ENCODE results near the gene MRGPRG.
"Not testable (repeated sequence)": the region's sequence is repeated elsewhere in the genome, so short reads cannot be mapped to it uniquely, and the experiment has no call there.

MRGPRG gene

GRCh38 chr11:3174387-3174786 lies 44.2 kb downstream of the MRGPRG start:
- DNase-seq (ENCODE audit: low spot score), result no peak

- DNase-seq (ENCODE audit: low spot score), result no peak
Measured at GRCh38 chr11:3173795-3174194, 44.8 kb downstream of the MRGPRG start.

DNA sequence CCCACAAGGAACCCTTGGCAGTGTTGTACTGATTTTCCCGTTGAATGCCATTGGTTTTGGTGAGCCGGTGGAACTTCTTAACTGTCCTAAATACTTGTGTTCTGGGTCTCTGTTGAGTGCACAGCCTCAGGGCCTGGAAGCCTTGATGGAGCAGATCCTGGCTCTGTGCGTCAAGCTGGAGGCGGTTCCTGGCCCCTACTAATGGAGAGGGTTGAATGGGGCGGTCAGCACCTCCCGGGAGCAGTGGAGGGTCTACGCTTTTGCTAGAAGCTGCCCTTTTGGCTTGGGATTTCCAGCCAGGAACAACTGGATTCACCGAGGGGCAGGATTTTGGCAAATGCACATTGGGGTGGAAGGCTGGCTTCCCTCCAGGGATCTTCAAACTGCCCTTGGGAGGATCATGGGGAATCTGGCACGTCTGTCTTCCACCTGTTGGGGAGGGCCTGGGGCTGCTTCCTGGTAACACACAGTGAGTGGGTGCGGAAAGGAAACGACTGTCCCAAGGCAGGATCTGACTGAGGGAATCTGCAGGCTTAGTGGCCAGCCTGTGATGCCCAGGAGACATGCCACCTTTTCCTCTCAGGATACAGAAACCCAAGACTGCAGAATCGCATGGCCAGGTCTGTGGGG lies 46.6 kb downstream of the MRGPRG start:
- no peak for DNase-seq (ENCODE audit: low spot score)

DNA sequence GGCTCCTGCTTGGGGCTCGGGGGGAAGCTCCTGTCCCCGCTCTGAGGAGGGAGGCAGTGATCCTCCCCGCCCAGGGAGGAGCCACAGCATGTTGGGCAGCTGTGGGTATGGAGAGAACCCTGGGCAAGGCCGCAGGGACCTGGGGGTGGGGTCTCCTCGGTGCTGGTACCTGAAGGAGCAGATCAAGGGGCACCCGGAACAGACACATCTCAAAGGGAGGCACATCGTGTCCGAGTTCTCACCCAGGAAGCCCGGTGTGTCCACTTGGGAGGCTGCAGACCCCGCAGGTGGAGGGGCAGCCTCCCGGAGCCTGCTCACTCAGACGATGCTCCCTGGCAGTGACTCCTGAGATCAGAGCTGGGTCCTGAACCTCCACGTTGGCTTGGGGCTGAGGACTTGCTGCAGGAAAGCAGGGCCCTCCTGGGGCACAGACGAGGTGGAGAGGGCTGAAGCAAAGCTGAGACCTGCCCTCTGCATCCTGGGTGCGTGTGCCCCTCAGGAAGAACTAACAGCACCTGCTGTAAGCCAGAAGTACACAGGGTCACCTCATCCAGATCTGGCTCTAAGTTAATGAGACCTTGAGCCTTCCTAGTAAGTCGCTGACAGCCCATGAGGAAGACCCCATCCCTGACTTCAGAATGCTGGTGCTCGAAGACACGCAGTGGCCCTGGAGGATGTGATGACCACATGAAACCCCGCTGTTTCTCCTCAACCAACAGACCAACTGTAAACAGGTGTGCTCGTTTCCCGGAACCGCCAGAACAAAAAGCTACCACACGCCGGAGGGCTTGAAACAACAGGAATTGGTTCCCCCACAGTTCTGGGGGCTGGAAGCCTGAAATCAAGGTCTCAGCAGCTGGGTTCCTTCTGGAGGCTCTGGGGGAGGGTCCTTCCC lies 47.6 kb downstream of the MRGPRG start:
- DNase-seq (ENCODE audit: low spot score), result no peak

DNA sequence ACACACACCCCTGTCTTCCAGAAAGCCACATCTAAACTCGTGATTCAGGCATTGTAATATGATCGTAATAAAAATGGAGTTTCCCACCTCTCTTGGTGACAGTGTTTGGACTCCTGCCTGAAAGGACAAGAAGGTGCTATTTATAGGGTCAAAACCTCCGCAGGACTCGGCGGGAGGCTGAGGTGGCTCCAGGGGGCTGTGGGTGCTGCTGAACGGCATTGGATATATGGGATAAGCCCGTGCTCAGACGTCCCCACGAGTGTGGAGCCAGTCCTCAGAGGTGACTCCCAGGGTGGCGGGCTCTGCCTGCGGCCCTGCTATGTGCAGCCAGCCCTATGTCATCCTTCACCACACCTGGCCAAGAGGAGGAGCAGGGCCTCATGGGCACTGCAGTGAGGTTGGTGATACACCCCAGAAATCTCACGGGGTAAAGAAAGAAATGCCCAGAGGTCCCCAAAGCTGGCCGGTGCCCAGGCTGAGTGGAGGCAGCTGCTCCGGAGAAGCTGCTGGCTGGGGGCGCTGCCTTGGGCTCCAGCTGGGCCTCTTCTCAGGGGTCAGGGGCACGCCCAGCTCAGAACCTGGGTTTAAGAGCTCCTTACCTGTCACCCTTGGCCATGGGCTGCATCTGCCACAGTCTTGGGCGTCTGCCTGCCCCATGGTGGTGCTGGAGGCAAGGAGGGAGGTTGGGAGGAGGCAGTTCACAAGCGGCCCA lies 48.4 kb downstream of the MRGPRG start:
- no peak for DNase-seq (ENCODE audit: low spot score)

DNA sequence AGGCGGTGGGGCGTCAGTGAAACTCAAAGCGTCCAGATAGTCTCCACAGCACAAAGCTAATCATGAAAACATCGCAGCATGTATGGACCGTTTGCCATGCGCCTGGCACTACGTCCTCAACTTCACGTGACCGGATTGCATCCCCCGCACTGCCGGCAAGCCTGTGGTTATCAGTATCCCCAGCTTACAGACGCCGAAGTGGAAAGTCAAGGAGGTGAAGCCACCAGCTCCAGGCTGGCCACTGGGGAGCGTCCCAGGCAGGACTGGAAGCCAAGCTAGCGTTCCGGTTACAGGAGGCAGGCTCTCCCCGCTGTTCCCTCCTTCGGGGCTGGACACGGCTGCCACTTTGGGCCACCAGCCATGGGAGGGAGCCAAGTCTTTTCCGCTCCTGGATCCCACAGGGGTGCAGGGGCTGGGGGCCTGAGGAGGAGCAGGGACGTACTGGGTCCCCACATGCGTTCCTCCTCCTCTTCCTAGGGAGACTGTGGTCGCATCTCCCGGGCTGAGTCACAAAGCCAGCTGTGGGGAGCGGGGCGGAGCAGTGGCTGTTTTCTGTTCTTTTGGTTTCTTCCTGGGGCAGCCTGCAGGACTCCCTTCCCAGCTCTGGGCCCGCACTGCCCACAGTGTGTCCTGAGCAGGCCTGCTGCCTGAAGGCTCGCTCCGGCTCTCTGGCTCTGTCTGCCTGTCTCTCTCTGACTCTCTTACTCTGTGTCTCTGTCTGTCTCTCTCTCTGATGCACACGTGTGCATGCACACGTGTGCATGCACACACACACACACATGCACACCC lies 49.2 kb downstream of the MRGPRG start:
- DNase-seq (ENCODE audit: low spot score), result no peak

DNA sequence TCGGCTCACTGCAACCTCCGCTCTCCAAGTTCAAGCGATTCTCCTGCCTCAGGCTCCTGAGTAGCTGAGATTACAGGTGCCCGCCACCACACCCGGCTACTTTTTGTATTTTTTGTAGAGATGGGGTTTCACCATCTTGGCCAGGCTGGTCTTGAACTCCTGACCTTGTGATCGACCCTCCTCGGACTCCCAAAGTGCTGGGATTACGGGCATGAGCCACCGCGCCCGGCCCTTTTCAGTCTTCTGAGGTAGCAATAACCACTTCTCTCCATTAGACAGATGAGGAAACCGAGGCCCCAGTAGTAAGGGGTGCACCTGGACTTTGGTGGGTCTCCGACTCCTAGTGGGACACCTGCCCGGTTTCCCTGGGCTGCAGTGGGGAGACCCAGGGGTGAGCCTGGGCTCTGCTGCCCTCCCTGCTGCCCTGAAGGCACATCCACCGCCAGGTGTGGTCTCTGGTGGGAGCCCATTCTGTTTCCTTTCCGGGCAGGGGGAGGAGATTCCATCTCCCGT lies 49.8 kb downstream of the MRGPRG start:
- not testable (repeated sequence) for DNase-seq (ENCODE audit: low spot score)

All from LoVo (cell line).